GM18505 (cell line): ENCODE data around the gene LIMCH1.
"Not testable (repeated sequence)": the region's sequence is repeated elsewhere in the genome, so short reads cannot be mapped to it uniquely, and the experiment has no call there.

Experiments
- ATAC-seq: cut with Tn5 transposase; IDR thresholded peaks from one replicate; pipeline ENCODE4 v1.9.1; 2021; ENCODE audit not compliant: unreplicated experiment
- POLR2A ChIP-seq: IDR thresholded peaks from 4 replicates; pipeline ENCODE4 v1.6.1; 2011; ENCODE audit warnings: borderline replicate concordance; ENCODE audit not compliant: insufficient read depth, insufficient read length; ENCODE audit errors: extremely low read depth

Gene LIMCH1

GRCh38 chr4:41538017-41538733, at the start of gene LIMCH1:
LIMCH1 (plus strand) TSS chr4:41538157; CDS start chr4:41605996, 67,839 bp downstream.
- TF ChIP-seq POLR2A, result no peak
- ATAC-seq, result no peak

- ATAC-seq, result not testable (repeated sequence)
Measured at GRCh38 chr4:41491081-41491576, 46.8 kb upstream of the LIMCH1 start.

- no peak for TF ChIP-seq POLR2A
- no peak for ATAC-seq
Measured at GRCh38 chr4:41496977-41497376, 41.0 kb upstream of the LIMCH1 start.

- TF ChIP-seq POLR2A, result no peak
- no peak for ATAC-seq
Measured at GRCh38 chr4:41498177-41498576, 39.8 kb upstream of the LIMCH1 start.

GRCh38 chr4:41504167-41504818, 33.7 kb upstream of the LIMCH1 start:
- ATAC-seq, result no peak
- no peak for TF ChIP-seq POLR2A

GRCh38 chr4:41505161-41505661, 32.7 kb upstream of the LIMCH1 start:
- no peak for ATAC-seq
- no peak for TF ChIP-seq POLR2A

GRCh38 chr4:41506130-41506529, 31.8 kb upstream of the LIMCH1 start:
- no peak for ATAC-seq
- TF ChIP-seq POLR2A, result no peak

- no peak for ATAC-seq
- TF ChIP-seq POLR2A, result no peak
Measured at GRCh38 chr4:41507291-41507947, 30.5 kb upstream of the LIMCH1 start.

- TF ChIP-seq POLR2A, result no peak
- no peak for ATAC-seq
Measured at GRCh38 chr4:41509451-41509866, 28.5 kb upstream of the LIMCH1 start.

- ATAC-seq, result no peak
- no peak for TF ChIP-seq POLR2A
Measured at GRCh38 chr4:41510179-41510578, 27.8 kb upstream of the LIMCH1 start.

GRCh38 chr4:41512136-41512535, 25.8 kb upstream of the LIMCH1 start:
- no peak for ATAC-seq
- no peak for TF ChIP-seq POLR2A

- TF ChIP-seq POLR2A, result no peak
- ATAC-seq, result no peak
Measured at GRCh38 chr4:41512596-41512995, 25.4 kb upstream of the LIMCH1 start.

- TF ChIP-seq POLR2A, result no peak
- no peak for ATAC-seq
Measured at GRCh38 chr4:41514169-41514568, 23.8 kb upstream of the LIMCH1 start.
